Tibial artery (tissue), 4 donors: Measurements from ENCODE around the gene CELF4.
A peak's percentile ranks its signal among the peaks of the same experiment; 100 is the strongest.

Source experiments
- DNase-seq, 2 donors: peaks; one replicate each; pipeline ENCODE4 v3.0.0-alpha.2; 2019
- H3K27ac ChIP-seq, 2 donors: fragments of 200-600 bp; sonication (generic) in 1 of 2; 1 replicate in 1 of 2; 2 replicates in 1 of 2; pipeline ENCODE4 v1.5.1; 2018 to 2019; ENCODE audit warnings: mild to moderate bottlenecking in 1 of 2
- H3K27me3 ChIP-seq, 2 donors: fragments of 200-600 bp; sonication (generic) in 1 of 2; one replicate each; pipeline versions ENCODE4 v1.5.1 to v1.6.0; 2016 to 2019
- H3K36me3 ChIP-seq, 3 donors: fragments of 200-600 bp; sonication (generic) in 2 of 3; one replicate each; pipeline ENCODE4 v1.5.1; 2016 to 2019; ENCODE audit warnings: mild to moderate bottlenecking in 2 of 3
- H3K4me1 ChIP-seq, 4 donors: fragments of 200-600 bp; sonication (generic) in 2 of 4; 1 replicate in 3 of 4; 2 replicates in 1 of 4; pipeline ENCODE4 v1.5.1; 2016 to 2019
- H3K4me3 ChIP-seq, 2 donors: fragments of 200-600 bp; sonication (generic) in 1 of 2; 1 replicate in 1 of 2; 2 replicates in 1 of 2; pipeline ENCODE4 v1.5.1; 2018 to 2019; ENCODE audit warnings: mild to moderate bottlenecking in 2 of 2
- H3K9me3 ChIP-seq, 3 donors: fragments of 200-600 bp; sonication (generic) in 1 of 3; one replicate each; pipeline ENCODE4 v1.5.1; 2016 to 2019
- intact Hi-C: fragments of 100-400 bp; cut with DNase I; formaldehyde crosslinking; loops from one replicate; pipeline ENCODE4 v1.15.0; 2023; ENCODE audit warnings: low total_unique reads
- TF ChIP-seq, protein P1 (sequence below), 2 experiments: fragments of 200-600 bp in 1 of 2; fragments of 450-650 bp in 1 of 2; IDR thresholded peaks; one replicate each; pipeline ENCODE4 v1.5.1; 2017 to 2019; ENCODE audit warnings: antibody characterized with exemption in 2 of 2, mild to moderate bottlenecking in 1 of 2, moderate library complexity in 1 of 2

Gene CELF4

GRCh38 chr18:37328946-37329719 lies 236.5 kb downstream of the CELF4 start:
- no peak for DNase-seq
- intact Hi-C loops = no loop called here
- H3K27ac ChIP-seq = no peak overlapping the region
- H3K4me1 ChIP-seq = no peaks in the 10 kb centered on the region
- no peak overlapping the region for H3K4me3 ChIP-seq
- H3K9me3 ChIP-seq = no peaks in the 10 kb centered on the region
- no peaks in the 10 kb centered on the region for H3K36me3 ChIP-seq
- TF ChIP-seq, protein P1, sequence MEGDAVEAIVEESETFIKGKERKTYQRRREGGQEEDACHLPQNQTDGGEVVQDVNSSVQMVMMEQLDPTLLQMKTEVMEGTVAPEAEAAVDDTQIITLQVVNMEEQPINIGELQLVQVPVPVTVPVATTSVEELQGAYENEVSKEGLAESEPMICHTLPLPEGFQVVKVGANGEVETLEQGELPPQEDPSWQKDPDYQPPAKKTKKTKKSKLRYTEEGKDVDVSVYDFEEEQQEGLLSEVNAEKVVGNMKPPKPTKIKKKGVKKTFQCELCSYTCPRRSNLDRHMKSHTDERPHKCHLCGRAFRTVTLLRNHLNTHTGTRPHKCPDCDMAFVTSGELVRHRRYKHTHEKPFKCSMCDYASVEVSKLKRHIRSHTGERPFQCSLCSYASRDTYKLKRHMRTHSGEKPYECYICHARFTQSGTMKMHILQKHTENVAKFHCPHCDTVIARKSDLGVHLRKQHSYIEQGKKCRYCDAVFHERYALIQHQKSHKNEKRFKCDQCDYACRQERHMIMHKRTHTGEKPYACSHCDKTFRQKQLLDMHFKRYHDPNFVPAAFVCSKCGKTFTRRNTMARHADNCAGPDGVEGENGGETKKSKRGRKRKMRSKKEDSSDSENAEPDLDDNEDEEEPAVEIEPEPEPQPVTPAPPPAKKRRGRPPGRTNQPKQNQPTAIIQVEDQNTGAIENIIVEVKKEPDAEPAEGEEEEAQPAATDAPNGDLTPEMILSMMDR (IDR thresholded peaks at IDR 0.05) = no peak
- peaks cover 0 to under 1% of the 10 kb centered on the region in 2 donors for H3K27me3 ChIP-seq

DNA sequence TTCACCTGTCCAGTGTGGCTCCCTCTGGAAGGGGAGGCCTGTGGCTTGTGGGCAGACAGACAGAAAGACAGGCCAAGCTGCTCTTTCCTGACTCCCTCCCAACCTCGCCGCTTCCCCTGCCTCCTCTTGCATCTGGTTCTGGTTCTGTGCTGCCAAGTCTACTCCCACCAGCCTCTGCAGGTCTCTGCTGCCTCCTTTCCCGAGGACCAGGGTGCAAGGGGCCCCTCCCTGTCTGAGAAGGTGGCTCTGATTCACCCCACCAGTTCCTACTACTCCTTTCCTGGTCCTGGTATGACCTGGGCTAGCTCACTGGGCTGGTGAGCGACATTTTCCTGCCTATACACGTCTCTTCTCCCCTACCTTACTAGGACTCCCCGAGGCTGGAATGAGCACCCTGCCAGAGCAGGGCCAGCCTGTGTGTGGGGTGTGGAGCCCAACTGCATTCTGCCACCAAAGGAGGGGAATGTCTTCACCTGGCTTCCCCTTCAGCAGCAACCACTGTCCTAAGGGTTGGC lies 238.5 kb downstream of the CELF4 start:
- no peak overlapping the region for H3K27ac ChIP-seq
- intact Hi-C loops = no loop called here
- H3K4me1 ChIP-seq = no peaks in the 10 kb centered on the region
- DNase-seq = no peak
- TF ChIP-seq, protein P1 (IDR thresholded peaks at IDR 0.05) = no peak
- H3K9me3 ChIP-seq = no peaks in the 10 kb centered on the region
- no peaks in the 10 kb centered on the region for H3K36me3 ChIP-seq
- no peak overlapping the region for H3K4me3 ChIP-seq
- peaks cover 0 to 8% of the 10 kb centered on the region in 2 donors for H3K27me3 ChIP-seq

DNA sequence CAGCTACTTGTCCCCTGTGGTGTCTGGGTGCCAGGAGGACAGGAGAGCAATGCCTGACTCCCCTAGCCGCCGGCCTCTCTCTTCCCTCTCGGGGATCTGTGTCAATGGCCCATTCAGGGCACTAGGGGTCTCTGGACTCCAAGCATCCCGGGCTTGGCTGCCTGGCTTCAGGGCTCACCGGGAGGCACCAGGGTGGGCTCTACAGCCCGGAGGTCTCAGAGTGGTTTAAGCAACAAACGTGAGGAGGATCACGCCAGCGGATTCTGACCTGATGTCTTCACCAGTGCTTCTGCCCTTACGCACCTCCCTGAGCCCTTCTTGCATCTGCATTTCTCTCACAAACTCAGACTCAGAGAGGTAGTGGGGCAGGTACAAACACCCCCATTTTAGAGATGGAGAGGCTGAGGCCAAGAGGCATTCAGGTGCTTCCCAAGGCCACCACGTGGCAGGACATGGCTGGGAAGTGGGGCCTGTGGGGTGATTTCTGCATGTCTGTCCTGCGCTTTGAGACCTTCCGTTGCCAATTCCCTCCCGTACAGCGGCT lies 243.0 kb downstream of the CELF4 start:
- no peak overlapping the region for H3K4me3 ChIP-seq
- H3K36me3 ChIP-seq = no peaks in the 10 kb centered on the region
- no peaks in the 10 kb centered on the region for H3K9me3 ChIP-seq
- no peaks in the 10 kb centered on the region for H3K4me1 ChIP-seq
- no peak for DNase-seq
- peaks cover 0 to 30% of the 10 kb centered on the region in 2 donors for H3K27me3 ChIP-seq
- no peak overlapping the region for H3K27ac ChIP-seq
- TF ChIP-seq, protein P1 (IDR thresholded peaks at IDR 0.05) = peak; percentile 41 to 62
- intact Hi-C loops = no loop called here

- Histone ChIP-seq H3K4me1 (no peaks in the 10 kb centered on the region), H3K27me3 (peaks cover 0 to 30% of the 10 kb centered on the region in 2 donors), H3K4me3 (no peak overlapping the region), H3K27ac (no peak overlapping the region), H3K9me3 (no peaks in the 10 kb centered on the region), H3K36me3 (no peaks in the 10 kb centered on the region)
- intact Hi-C loops = no loop called here
- DNase-seq = no peak
- TF ChIP-seq, protein P1 (IDR thresholded peaks at IDR 0.05) = no peak
Measured at GRCh38 chr18:37321582-37322491, 243.8 kb downstream of the CELF4 start.

GRCh38 chr18:37320317-37320716 lies 245.3 kb downstream of the CELF4 start:
- Histone ChIP-seq H3K4me3 (no peak overlapping the region), H3K27ac (no peak overlapping the region), H3K27me3 (peaks cover 0 to 30% of the 10 kb centered on the region in 2 donors), H3K4me1 (no peaks in the 10 kb centered on the region), H3K9me3 (no peaks in the 10 kb centered on the region), H3K36me3 (no peaks in the 10 kb centered on the region)
- TF ChIP-seq, protein P1 (IDR thresholded peaks at IDR 0.05) = no peak
- no peak for DNase-seq
- intact Hi-C loops = no loop called here
